GM12878 (cell line): ENCODE data around the gene FLRT1. TPM values are rescaled to one million over a fixed set of nuclear protein-coding genes. Genes with fewer than 3 reads are reported as not detected.

ENCODE experiments used
- BACH1 ChIP-seq: fragments of 450-650 bp; IDR thresholded peaks from 2 replicates; pipeline ENCODE4 v1.6.1; 2017; ENCODE audit warnings: mild to moderate bottlenecking, borderline replicate concordance
- KAT2A ChIP-seq: conservative IDR thresholded peaks from 2 replicates; pipeline ENCODE4 v1.6.1; 2011; ENCODE audit warnings: low read depth, low read length; ENCODE audit not compliant: control insufficient read depth
- NBN ChIP-seq: fragments of 450-650 bp; IDR thresholded peaks from 2 replicates; pipeline ENCODE4 v1.6.1; 2016
- ZNF217 ChIP-seq: fragments of 450-650 bp; IDR thresholded peaks from 2 replicates; pipeline ENCODE4 v1.6.1; 2017; ENCODE audit warnings: antibody characterized with exemption, mild to moderate bottlenecking
- polyA plus RNA-seq, 11 experiments: library from polyadenylated mRNA; depleted of rRNA in 4 of 11; unstranded in 6 of 11; stranded (reverse) in 5 of 11; fragments of >200 nt; fragmentation: Nextera tagmentation in 4 of 11; fragmentation: Illumina TruSeq in 1 of 11; extraction: Ambion mirVana in 4 of 11; extraction: Trizol in 1 of 11; gene quantifications; 1 replicate in 1 of 11; 2 replicates in 10 of 11; pipeline versions ENCODE4 v1.2.1 to v1.2.3, GENCODE V29; 2011 to 2016; ENCODE audit warnings: inconsistent platforms in 2 of 11, missing spikeins in 2 of 11, low read depth in 1 of 11
- total RNA-seq, 4 experiments: library from RNA; depleted of rRNA in 3 of 4; stranded (reverse); fragments of >200 nt in 3 of 4; fragmentation: Illumina TruSeq in 1 of 4; extraction: Trizol in 1 of 4; gene quantifications; 2 replicates each; pipeline versions ENCODE4 v1.2.1 to v1.2.3, GENCODE V29; 2013 to 2021
- TF ChIP-seq, protein P1 (sequence below): IDR thresholded peaks from 2 replicates; pipeline ENCODE4 v1.6.1; 2011; ENCODE audit warnings: mild to moderate bottlenecking, low read depth, low read length, moderate library complexity; ENCODE audit not compliant: insufficient replicate concordance
- TF ChIP-seq, protein P2 (sequence below): IDR thresholded peaks from 2 replicates; pipeline ENCODE4 v1.6.1; 2012; ENCODE audit warnings: improper control_type of control experiment, low read depth, low read length; ENCODE audit not compliant: insufficient replicate concordance
- TF ChIP-seq, protein P3 (sequence below): fragments of 450-650 bp; formaldehyde crosslinking; IDR thresholded peaks from 2 replicates; pipeline ENCODE4 v1.5.0; 2022; ENCODE audit warnings: mild to moderate bottlenecking, missing genetic modification characterization

FLRT1 gene
- total and polyA plus RNA-seq, 10 of the 15 experiments (the other 5 are each of a cell fraction or from before 2014, with no cell fraction given): 0.10 to 0.12 TPM; not detected in 8

DNA sequence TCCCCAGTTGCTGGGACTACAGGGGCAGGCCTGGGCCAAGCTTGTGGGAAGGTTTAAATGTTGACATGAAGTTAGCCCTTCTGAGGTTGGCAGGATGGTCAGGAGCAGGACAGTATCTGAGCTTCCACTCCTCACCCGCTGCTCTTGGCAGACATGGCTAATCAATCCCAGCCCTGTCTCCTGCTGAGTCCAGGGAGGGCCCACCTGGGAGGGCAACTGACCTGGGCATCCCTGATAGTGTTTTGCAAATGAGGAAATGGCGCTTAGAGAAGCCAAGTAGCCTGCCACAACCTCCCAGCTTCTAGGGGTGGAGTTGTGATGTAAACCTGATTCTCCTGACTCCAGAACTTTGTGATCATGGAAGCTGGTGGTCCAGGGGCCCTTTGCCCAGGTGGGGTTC, 16.7 kb downstream of the FLRT1 start (continued):
- TF ChIP-seq, protein P1, sequence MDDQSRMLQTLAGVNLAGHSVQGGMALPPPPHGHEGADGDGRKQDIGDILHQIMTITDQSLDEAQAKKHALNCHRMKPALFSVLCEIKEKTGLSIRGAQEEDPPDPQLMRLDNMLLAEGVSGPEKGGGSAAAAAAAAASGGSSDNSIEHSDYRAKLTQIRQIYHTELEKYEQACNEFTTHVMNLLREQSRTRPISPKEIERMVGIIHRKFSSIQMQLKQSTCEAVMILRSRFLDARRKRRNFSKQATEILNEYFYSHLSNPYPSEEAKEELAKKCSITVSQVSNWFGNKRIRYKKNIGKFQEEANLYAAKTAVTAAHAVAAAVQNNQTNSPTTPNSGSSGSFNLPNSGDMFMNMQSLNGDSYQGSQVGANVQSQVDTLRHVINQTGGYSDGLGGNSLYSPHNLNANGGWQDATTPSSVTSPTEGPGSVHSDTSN: no peak
- no peak for TF ChIP-seq BACH1
- TF ChIP-seq, protein P2, sequence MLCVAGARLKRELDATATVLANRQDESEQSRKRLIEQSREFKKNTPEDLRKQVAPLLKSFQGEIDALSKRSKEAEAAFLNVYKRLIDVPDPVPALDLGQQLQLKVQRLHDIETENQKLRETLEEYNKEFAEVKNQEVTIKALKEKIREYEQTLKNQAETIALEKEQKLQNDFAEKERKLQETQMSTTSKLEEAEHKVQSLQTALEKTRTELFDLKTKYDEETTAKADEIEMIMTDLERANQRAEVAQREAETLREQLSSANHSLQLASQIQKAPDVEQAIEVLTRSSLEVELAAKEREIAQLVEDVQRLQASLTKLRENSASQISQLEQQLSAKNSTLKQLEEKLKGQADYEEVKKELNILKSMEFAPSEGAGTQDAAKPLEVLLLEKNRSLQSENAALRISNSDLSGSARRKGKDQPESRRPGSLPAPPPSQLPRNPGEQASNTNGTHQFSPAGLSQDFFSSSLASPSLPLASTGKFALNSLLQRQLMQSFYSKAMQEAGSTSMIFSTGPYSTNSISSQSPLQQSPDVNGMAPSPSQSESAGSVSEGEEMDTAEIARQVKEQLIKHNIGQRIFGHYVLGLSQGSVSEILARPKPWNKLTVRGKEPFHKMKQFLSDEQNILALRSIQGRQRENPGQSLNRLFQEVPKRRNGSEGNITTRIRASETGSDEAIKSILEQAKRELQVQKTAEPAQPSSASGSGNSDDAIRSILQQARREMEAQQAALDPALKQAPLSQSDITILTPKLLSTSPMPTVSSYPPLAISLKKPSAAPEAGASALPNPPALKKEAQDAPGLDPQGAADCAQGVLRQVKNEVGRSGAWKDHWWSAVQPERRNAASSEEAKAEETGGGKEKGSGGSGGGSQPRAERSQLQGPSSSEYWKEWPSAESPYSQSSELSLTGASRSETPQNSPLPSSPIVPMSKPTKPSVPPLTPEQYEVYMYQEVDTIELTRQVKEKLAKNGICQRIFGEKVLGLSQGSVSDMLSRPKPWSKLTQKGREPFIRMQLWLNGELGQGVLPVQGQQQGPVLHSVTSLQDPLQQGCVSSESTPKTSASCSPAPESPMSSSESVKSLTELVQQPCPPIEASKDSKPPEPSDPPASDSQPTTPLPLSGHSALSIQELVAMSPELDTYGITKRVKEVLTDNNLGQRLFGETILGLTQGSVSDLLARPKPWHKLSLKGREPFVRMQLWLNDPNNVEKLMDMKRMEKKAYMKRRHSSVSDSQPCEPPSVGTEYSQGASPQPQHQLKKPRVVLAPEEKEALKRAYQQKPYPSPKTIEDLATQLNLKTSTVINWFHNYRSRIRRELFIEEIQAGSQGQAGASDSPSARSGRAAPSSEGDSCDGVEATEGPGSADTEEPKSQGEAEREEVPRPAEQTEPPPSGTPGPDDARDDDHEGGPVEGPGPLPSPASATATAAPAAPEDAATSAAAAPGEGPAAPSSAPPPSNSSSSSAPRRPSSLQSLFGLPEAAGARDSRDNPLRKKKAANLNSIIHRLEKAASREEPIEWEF: no peak
- TF ChIP-seq, protein P3, sequence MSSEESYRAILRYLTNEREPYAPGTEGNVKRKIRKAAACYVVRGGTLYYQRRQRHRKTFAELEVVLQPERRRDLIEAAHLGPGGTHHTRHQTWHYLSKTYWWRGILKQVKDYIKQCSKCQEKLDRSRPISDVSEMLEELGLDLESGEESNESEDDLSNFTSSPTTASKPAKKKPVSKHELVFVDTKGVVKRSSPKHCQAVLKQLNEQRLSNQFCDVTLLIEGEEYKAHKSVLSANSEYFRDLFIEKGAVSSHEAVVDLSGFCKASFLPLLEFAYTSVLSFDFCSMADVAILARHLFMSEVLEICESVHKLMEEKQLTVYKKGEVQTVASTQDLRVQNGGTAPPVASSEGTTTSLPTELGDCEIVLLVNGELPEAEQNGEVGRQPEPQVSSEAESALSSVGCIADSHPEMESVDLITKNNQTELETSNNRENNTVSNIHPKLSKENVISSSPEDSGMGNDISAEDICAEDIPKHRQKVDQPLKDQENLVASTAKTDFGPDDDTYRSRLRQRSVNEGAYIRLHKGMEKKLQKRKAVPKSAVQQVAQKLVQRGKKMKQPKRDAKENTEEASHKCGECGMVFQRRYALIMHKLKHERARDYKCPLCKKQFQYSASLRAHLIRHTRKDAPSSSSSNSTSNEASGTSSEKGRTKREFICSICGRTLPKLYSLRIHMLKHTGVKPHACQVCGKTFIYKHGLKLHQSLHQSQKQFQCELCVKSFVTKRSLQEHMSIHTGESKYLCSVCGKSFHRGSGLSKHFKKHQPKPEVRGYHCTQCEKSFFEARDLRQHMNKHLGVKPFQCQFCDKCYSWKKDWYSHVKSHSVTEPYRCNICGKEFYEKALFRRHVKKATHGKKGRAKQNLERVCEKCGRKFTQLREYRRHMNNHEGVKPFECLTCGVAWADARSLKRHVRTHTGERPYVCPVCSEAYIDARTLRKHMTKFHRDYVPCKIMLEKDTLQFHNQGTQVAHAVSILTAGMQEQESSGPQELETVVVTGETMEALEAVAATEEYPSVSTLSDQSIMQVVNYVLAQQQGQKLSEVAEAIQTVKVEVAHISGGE (CRISPR knock-in tag): no peak
- TF ChIP-seq NBN: no peak
- no peak for TF ChIP-seq KAT2A
- no peak for TF ChIP-seq ZNF217
- TF ChIP-seq, all 136 proteins: peak for 0
